ENCODE results near the gene TOX4.
"Not testable (repeated sequence)": the region's sequence is repeated elsewhere in the genome, so short reads cannot be mapped to it uniquely, and the experiment has no call there.

TOX4 gene

DNA sequence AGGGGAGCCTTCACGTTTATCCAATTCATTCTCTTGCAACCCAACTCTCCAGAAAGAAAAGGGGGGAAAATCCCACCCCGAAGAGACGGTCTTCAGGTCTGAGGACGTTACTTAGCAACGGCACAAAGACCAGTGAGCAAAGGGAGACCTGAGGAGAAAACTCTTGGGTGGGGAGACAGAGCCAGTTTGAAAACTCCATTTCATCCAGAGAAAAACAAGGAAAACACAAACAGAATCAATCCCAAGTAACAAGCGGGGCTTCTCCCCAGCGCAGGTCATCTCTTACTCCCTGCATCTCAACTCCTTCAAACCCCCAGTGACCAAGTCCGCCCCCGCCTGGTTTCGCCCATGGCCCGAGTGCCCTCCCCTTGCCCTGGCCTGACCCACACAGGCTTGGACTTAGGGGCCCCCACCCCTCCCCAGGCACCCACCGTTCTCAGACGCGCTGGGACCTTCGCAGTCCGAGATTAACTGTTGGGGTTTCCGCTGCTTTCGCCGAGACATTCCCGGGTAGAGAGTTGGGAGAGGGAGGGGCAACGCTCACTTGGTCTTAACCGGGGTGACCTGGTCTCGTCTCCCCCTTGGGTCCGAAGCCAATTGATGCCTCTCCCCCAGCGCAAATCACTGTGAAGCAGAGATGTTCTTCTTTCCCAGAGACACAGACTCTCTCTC is 59.6 kb downstream of the TOX4 start:
- DNase-seq: peak; percentile 76

DNA sequence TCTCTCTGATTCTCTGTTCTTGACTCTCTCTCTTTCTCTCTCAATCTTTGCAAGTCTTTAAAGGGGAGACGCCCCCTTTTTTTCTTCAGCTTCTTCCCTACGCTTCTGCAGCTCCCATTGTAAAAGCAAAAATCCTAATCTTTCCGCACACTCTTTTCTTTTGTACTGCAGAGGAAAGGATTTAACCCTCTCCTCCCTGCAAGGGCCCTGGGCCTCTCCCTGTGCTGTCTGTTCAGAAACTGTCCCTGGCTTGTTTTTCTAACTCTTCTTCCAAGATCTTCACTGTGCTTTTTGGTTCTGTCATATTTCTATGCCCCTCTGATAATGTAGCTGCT is 60.1 kb downstream of the TOX4 start:
- DNase-seq: no peak

DNA sequence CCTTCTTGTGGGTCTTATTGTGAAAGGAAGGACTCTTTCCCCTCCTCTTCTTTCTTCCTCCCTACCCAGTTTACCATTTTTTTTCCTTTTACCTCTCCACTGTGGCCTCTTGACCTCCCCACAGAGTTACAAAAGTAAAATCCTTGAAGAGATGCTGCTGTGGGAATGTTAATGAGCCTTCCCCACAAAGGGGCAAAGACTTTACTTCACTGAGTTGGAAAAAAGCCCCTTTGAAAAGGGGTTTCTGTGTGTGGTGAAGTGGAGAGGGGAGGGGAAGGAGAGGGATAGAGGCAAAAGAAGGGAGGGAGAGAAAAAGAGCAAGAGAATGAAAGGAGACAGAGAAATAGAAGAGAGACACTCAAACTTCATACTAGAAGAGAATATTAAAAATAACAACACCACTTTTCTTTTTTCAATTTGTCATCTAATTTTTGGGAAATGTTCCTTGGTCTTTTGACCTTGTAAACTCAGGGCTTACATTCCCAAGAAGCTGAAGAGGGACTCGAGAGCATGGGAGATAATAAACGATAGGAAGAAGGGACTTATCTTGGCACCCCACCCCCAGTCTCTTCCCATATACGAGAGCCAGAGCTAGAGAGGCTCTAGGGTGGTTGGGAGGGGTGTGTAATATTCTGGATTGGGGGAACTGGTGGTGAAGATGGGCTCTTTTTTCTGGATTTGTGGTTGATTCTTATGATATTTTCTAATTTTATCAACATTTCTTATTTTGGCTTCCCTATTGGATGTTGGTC is 62.4 kb downstream of the TOX4 start:
- DNase-seq: peak; percentile 45

DNA sequence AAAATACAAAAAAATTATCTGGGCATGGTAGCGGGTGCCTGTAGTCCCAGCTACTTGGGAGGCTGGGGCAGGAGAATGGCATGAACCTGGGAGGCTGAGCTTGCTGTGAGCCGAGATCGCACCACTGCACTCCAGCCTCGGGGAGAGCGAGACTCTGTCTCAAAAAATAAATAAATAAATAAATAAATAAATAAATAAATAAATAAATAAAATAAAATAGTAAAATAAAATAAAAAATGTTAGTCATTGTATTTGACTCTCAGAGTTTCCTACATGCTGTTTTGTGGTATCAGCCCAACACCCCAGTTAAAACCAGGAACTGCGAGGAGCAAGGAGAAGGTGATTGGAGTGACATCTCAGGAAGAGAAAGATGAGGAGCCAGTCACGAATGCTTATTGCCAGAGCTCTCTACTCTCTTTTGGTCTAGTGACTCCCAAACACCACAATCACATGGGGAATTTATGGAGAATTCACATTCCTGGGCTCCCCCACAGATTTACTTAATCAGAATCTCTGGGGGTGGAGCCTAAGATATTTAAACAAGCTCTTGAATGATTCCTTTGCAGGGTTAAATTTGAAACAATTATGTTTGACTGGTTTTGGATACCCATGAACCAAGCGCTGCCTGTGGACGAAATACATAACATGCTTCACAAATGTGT is 64.5 kb downstream of the TOX4 start:
- no peak for DNase-seq

DNA sequence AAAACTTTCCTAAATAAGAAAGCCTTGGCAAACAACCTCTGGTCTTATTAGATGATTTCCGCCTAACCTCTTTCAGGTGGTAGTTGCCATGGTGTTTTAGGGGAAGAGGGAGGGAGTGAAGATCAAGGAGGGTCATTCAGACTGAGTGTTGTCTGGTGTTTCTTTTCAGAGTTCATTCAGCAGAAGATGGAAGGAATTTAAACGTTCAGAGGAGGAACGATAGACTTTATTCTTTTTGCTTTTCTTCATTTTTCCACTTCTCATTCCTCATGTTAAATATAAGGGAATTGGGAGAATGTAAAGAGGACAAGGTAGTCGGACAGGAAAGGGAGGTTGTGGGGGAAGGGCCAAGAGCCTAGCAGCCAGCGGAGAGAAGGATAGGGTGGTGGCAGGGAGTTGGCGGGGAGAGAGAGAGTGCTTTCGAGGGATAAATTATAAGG is 66.5 kb downstream of the TOX4 start:
- peak; percentile 83 for DNase-seq

DNA sequence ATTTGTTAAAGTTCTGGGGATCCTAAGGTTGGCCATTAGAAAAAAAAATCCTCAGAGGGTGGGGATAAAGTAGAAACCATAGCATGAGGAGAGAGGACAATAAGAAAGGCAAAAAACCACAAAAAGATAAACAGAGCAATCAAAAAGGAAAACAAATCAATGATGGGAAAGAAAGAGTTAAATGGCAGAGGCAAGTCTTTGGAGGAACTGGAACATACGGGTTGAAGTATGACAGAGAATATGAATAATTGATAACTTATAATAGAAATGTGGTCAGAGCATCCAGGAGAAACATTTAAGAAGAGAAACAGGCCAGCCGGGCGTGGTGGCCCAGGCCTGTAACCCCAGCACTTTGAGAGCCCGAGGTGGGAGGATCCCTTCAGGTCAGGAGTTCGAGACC is 67.0 kb downstream of the TOX4 start:
- DNase-seq: no peak

DNA sequence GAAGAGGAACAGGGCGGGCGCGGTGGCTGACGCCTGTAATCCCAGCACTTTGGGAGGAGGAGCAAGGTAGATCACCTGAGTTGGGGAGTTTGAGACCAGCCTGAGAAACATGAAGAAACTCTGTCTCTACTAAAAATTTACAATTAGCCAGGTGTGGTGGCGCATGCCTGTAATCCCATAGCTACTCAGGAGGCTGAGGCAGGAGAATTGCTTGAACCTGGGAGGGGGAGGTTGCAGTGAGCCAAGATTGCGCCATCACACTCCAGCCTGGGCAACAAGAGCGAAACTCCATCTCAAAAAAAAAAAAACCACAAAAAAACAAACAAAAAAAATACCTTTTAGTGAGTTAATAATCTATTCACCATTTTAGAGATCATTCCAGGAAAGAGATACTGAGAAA is 67.6 kb downstream of the TOX4 start:
- DNase-seq: not testable (repeated sequence)
